Rectal smooth muscle tissue (tissue), 1 donor: ENCODE results near the gene ZBTB9.

ENCODE experiments used
- H3K27ac ChIP-seq: one replicate; pipeline ENCODE4 v1.7.0; 2013; ENCODE audit warnings: low read depth, low read length, inconsistent platforms
- H3K27me3 ChIP-seq: one replicate; pipeline ENCODE4 v1.7.0; 2013; ENCODE audit warnings: low read length; ENCODE audit not compliant: control insufficient read depth, insufficient read depth
- H3K36me3 ChIP-seq: one replicate; pipeline ENCODE4 v1.7.0; 2013; ENCODE audit warnings: low read length; ENCODE audit not compliant: control insufficient read depth, insufficient read depth
- H3K4me1 ChIP-seq: one replicate; pipeline ENCODE4 v1.7.0; 2013; ENCODE audit warnings: low read length; ENCODE audit not compliant: control insufficient read depth, insufficient read depth
- H3K4me3 ChIP-seq: one replicate; pipeline ENCODE4 v1.7.0; 2013; ENCODE audit warnings: low read length
- H3K9ac ChIP-seq: one replicate; pipeline ENCODE4 v1.7.0; 2013; ENCODE audit warnings: low read length

The ZBTB9 gene

GRCh38 chr6:33454009-33454946, at the start of gene ZBTB9:
ZBTB9 (plus strand) TSS chr6:33454576; CDS start chr6:33455101, 525 bp downstream.
- peak within 1 kb of the TSS; percentile 95 for H3K4me3 ChIP-seq
- peak within 1 kb of the TSS; percentile 72 for H3K27ac ChIP-seq
- peaks cover 5% of the 10 kb centered on the region for H3K4me1 ChIP-seq
- peaks cover 3% of the 10 kb centered on the region for H3K36me3 ChIP-seq
- no peaks in the 10 kb centered on the region for H3K27me3 ChIP-seq
- peak within 1 kb of the TSS; percentile 68 for H3K9ac ChIP-seq

DNA sequence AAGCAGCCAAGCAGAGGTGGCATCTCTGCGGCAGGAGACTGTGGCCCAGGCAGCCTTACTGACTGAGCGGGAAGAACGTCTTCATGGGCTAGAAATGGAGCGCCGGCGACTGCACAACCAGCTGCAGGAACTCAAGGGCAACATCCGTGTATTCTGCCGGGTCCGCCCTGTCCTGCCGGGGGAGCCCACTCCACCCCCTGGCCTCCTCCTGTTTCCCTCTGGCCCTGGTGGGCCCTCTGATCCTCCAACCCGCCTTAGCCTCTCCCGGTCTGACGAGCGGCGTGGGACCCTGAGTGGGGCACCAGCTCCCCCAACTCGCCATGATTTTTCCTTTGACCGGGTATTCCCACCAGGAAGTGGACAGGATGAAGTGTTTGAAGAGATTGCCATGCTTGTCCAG, 49.5 kb upstream of the ZBTB9 start:
- H3K27ac ChIP-seq = no peak overlapping the region
- H3K27me3 ChIP-seq = no peaks in the 10 kb centered on the region
- H3K4me1 ChIP-seq = no peaks in the 10 kb centered on the region
- H3K36me3 ChIP-seq = peaks cover 2% of the 10 kb centered on the region
- H3K9ac ChIP-seq = no peak overlapping the region
- no peak overlapping the region for H3K4me3 ChIP-seq

DNA sequence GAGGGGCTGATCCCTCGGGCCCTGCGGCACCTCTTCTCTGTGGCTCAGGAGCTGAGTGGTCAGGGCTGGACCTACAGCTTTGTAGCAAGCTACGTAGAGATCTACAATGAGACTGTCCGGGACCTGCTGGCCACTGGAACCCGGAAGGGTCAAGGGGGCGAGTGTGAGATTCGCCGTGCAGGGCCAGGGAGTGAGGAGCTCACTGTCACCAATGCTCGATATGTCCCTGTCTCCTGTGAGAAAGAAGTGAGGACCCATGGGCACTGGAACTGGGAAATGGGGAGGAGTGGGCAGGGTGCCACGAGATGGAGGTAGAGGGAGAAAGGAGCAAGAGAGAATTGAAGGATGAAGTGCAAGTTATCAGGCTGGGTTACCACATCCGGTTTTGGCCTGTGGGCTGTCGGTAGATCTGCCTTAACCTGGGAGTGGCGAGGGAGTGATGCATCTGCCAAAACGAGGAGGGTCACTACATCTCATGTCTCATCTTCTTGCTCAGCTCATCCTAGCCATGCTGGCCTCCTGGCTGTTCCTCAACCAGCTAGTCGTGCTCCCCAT, 48.9 kb upstream of the ZBTB9 start:
- no peak overlapping the region for H3K9ac ChIP-seq
- H3K4me1 ChIP-seq = no peaks in the 10 kb centered on the region
- H3K27me3 ChIP-seq = no peaks in the 10 kb centered on the region
- no peak overlapping the region for H3K4me3 ChIP-seq
- H3K36me3 ChIP-seq = peaks cover 2% of the 10 kb centered on the region
- no peak overlapping the region for H3K27ac ChIP-seq

DNA sequence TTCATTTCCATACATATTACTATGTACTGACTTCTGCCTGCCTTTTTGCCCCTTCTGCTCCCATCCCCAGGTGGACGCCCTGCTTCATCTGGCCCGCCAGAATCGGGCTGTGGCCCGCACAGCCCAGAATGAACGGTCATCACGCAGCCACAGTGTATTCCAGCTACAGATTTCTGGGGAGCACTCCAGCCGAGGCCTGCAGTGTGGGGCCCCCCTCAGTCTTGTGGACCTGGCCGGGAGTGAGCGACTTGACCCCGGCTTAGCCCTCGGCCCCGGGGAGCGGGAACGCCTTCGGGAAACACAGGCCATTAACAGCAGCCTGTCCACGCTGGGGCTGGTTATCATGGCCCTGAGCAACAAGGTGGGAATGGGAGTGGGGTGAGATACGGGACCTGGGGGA, 48.2 kb upstream of the ZBTB9 start:
- H3K9ac ChIP-seq = no peak overlapping the region
- no peak overlapping the region for H3K4me3 ChIP-seq
- no peak overlapping the region for H3K27ac ChIP-seq
- no peaks in the 10 kb centered on the region for H3K27me3 ChIP-seq
- no peaks in the 10 kb centered on the region for H3K4me1 ChIP-seq
- peaks cover 2% of the 10 kb centered on the region for H3K36me3 ChIP-seq

DNA sequence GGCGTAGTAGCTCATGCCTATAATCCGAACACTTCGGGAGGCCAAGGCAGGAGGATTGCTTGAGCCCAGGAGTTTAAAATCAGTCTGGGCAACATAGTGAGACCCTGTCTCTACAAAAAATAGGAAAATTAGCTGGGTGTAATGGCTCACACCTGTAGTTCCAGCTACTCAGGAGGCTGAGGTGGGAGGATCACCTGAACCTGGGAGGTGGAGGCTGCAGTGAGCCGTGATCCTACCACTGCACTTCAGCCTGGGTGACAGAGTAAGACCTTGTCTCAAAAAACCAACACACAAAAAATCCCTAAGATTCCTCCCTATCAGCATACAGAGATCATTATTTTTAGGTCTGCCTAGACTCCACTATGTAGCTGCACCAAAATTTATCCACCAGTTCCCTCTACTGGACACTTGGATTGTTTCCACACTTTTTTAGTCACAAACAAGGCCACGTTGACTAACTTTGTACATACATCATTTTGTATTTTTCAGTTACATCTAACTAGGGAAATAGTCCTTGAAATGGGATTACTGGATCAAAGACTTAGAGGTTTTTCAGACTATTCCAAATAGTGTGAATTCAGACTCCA, 47.2 kb upstream of the ZBTB9 start:
- Histone ChIP-seq H3K9ac (no peak overlapping the region), H3K27me3 (no peaks in the 10 kb centered on the region), H3K4me1 (peaks cover 3% of the 10 kb centered on the region), H3K4me3 (no peak overlapping the region), H3K36me3 (peaks cover 2% of the 10 kb centered on the region), H3K27ac (no peak overlapping the region)

- peaks cover 15% of the 10 kb centered on the region for H3K36me3 ChIP-seq
- no peaks in the 10 kb centered on the region for H3K27me3 ChIP-seq
- H3K9ac ChIP-seq = peak overlapping the region; percentile 43
- peak overlapping the region; percentile 95 for H3K27ac ChIP-seq
- peaks cover 3% of the 10 kb centered on the region for H3K4me1 ChIP-seq
- H3K4me3 ChIP-seq = peak overlapping the region; percentile 76
Measured at GRCh38 chr6:33410050-33410710, 44.2 kb upstream of the ZBTB9 start.

DNA sequence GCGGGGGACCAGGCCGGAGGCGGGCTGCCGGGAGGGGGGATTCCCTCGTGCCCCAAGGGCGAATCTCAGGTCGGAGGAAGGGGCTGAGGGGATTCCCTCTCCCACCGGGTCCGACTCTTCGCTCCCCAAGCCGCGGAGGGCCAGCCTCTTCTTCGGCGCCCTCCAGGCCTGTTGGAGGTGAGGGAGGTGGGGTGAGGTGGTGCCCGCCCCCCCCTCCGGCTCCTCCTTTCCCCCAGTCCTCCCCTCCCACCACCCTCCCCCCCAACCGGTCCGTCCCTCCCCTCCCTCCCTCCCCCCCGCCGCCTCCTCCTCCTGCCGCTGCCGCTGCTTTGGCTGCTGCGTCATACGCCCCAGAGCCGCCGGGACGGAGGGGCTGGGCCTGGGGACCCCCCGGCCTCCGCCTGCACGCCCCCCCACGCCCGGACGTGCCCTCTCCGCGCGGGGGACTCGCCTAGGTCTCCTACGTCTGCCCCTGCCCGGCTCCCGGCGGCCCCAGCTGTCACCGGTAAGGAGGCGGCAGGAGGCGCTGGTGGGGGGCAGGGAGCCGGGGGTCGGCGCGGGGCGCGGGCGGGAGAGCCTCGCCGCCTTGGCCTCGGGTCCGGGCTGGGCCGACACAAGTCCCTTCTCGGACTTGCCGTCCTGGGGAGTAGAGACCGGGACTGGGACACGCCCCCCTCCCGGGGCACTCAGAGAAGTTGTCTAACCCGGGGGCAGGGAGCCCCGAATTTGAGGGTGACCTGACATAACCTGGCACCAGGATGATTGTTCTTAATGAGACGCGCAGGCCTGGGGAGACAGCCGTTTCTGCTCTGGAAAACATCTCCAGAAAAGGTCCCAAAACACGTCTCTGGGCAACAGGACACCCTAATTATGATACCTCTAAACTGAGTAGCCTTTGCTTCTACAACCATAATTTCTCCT, 43.4 kb upstream of the ZBTB9 start, which contains the start of gene PHF1:
Gene PHF1 (plus strand): TSS at position 304 of the 921 bp plus-strand sequence. CDS start 1,250 bp downstream, outside the sequence.
- H3K9ac ChIP-seq = peak within 1 kb of the TSS; percentile 68
- peak within 1 kb of the TSS; percentile 95 for H3K27ac ChIP-seq
- peaks cover 22% of the 10 kb centered on the region for H3K36me3 ChIP-seq
- peaks cover 3% of the 10 kb centered on the region for H3K4me1 ChIP-seq
- no peaks in the 10 kb centered on the region for H3K27me3 ChIP-seq
- H3K4me3 ChIP-seq = peak within 1 kb of the TSS; percentile 80

- Histone ChIP-seq H3K36me3 (peaks cover 23% of the 10 kb centered on the region), H3K4me1 (peaks cover 3% of the 10 kb centered on the region), H3K9ac (peak overlapping the region; percentile 68), H3K4me3 (peak overlapping the region; percentile 80), H3K27ac (peak overlapping the region; percentile 95), H3K27me3 (no peaks in the 10 kb centered on the region)
Measured at GRCh38 chr6:33411632-33412005, 42.8 kb upstream of the ZBTB9 start.

DNA sequence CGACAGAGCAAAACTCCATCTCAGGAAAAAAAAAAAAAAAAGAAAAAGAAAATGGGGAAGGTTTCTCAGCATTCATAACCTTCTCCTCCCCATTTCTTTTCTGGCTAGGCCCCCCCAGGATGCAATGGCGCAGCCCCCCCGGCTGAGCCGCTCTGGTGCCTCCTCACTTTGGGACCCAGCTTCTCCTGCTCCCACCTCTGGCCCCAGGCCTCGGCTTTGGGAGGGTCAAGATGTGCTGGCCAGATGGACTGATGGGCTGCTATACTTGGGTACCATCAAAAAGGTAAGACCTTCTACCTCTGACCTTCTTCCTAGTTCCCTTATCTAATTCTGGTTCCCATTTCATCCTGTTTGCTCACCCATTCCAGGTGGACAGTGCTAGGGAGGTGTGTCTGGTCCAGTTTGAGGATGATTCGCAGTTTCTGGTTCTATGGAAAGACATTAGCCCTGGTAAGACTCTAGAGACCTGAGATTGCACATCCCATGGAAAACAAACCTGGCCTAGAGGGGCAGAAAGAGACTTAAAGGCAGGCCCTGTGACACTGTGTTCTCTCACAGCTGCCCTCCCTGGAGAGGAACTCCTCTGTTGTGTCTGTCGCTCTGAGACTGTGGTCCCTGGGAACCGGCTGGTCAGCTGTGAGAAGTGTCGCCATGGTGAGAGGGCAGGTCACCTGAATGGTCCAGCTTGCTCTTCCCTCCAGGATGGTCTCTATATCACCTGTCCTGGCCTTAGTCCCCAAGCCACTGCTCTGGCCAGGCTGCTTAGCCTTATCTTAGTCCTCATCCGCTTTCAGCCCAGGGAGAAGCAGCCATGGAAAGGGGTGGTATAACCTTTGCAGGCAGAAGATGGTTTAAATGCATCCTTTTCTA, 42.0 kb upstream of the ZBTB9 start:
- H3K4me1 ChIP-seq = peaks cover 8% of the 10 kb centered on the region
- no peak overlapping the region for H3K4me3 ChIP-seq
- no peak overlapping the region for H3K9ac ChIP-seq
- H3K27me3 ChIP-seq = no peaks in the 10 kb centered on the region
- H3K27ac ChIP-seq = no peak overlapping the region
- peaks cover 23% of the 10 kb centered on the region for H3K36me3 ChIP-seq

- Histone ChIP-seq H3K27me3 (no peaks in the 10 kb centered on the region), H3K4me3 (no peak overlapping the region), H3K9ac (no peak overlapping the region), H3K4me1 (peaks cover 9% of the 10 kb centered on the region), H3K27ac (no peak overlapping the region), H3K36me3 (peaks cover 23% of the 10 kb centered on the region)
Measured at GRCh38 chr6:33413241-33414120, 40.9 kb upstream of the ZBTB9 start.
